ENCODE data around the gene SFSWAP. TPM values are rescaled to one million over a fixed set of nuclear protein-coding genes. Genes with fewer than 3 reads are reported as not detected.

The SFSWAP gene
- total RNA-seq, 4 donors from 2014 or later: 29.9 to 64.7 (median 45.3) TPM

DNA sequence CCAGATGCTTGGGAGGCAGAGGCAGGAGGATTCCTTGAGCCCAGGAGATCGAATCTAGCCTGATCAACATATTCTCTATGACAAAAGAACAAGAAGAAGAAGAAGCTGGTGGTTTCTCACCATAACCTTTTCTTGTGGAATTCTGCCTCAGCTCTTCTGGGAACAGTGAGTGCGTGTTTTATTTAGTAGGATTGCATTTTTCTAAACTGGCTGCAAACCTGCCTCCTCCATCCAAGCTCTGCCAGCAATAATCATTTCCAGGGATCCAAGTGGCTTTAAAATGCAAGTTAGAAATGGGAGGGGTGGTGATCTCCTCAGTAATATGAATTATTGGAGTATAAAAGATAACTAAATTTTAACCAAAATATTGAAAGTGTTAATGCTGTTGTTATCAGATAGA, 71.2 kb downstream of the SFSWAP start:
- TF ChIP-seq, protein P1, sequence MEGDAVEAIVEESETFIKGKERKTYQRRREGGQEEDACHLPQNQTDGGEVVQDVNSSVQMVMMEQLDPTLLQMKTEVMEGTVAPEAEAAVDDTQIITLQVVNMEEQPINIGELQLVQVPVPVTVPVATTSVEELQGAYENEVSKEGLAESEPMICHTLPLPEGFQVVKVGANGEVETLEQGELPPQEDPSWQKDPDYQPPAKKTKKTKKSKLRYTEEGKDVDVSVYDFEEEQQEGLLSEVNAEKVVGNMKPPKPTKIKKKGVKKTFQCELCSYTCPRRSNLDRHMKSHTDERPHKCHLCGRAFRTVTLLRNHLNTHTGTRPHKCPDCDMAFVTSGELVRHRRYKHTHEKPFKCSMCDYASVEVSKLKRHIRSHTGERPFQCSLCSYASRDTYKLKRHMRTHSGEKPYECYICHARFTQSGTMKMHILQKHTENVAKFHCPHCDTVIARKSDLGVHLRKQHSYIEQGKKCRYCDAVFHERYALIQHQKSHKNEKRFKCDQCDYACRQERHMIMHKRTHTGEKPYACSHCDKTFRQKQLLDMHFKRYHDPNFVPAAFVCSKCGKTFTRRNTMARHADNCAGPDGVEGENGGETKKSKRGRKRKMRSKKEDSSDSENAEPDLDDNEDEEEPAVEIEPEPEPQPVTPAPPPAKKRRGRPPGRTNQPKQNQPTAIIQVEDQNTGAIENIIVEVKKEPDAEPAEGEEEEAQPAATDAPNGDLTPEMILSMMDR (IDR thresholded peaks at IDR 0.05): no peak
- ATAC-seq (ENCODE audit: low FRiP score) (no peak), DNase-seq (ENCODE audit: low spot score) (no peak)

DNA sequence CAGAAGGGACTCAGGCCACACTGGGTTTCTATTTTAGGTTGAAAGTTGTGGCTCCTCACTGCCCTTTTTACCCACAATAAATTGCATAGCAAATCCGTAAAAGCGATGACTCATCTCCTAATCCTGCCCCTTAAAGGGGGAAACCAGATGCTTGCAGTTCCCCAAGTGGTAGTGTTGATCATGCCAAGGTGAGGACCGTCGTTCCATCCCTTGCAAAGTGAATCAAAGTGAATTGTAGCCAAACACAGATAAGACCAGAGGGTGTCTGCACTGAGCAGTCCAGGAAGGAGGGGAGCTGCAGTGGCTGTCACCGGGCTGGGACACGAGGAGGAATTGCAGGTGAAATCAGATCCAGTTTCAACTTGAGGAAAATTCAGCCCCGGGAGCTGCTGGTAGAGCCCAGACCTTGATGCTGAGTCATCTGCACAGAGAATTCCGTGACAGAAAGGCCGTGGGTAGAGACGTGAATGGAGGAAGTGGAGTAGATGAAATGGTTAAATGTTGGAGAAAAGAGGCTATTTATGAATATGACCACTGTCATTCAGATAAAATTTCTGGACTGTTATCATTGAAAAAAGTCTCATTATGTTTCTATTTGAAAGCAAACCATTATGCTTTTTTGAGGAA, 73.1 kb downstream of the SFSWAP start:
- ATAC-seq (ENCODE audit: low FRiP score) (no peak), DNase-seq (ENCODE audit: low spot score) (no peak)
- TF ChIP-seq, protein P1 (IDR thresholded peaks at IDR 0.05): no peak

DNA sequence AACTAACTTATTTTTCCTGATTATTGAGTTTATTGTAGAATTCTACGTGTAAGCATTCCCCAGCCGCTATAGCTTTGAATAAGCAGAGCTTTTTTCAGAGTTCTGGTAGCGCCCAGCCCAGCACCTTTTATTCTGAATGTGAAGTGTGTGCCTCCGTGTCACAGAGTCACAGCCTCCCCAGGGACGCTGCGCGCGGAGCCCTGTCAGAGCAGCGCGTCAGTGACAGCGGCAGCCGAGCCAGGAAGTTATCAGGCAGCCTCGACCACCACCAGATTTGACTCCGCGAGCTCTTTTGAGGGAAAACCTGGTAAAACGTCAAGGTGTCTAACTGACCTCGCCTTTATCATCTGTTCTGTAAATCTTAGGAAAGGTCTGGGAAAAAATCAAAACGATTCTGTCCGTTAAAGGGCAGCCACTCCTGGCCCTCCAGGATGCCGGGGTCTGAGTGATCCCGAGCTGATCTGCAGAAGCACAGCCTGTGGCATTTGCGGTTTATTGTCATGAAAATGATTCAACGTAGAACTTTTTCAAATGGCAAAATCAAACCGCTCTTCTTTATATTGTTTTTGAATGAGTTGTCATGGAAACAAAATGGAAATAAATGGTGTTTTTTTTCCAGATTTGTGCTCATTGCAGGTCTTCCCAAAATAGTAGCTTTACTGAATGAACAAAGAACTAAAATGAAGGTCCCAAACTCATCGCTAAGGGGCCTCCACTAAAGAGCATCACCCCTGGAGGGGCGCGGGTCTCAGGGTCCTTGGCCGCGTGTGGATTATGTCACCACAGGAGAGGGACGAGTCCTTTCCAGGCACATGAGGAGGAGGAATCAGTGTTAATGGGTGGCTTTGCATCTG, 74.2 kb downstream of the SFSWAP start:
- TF ChIP-seq, protein P1 (IDR thresholded peaks at IDR 0.05): no peak
- DNase-seq (ENCODE audit: low spot score) (no peak), ATAC-seq (ENCODE audit: low FRiP score) (no peak)

DNA sequence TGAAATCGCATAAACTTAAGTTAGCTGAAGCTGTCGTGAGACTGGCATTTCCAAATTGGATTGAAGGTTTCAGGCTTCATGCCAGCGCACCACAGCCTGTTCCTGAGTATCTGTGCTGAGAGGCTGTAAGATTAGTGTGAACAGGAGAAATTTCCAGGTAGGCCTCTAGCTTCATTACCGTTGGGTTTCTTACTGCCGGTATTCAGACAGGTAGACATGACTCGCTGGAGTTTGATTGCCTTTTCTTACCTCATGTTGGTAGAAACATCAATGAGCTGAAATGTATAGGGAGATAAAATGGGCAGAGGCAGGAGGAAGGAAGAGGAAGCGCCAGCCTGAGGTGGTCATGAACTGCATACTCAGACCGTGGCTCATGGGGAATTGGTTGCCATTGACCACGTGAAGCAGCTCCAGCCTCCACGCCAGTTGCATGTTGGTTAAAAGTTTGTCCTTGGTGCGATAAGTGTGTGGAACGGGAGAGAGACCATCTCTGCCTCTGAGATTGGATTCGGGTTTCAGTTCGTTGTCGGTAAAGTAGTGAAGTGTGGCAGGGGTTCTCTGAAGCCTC, 75.0 kb downstream of the SFSWAP start:
- TF ChIP-seq, protein P1 (IDR thresholded peaks at IDR 0.05): no peak
- ATAC-seq (ENCODE audit: low FRiP score): no peak
- no peak for DNase-seq (ENCODE audit: low spot score)

DNA sequence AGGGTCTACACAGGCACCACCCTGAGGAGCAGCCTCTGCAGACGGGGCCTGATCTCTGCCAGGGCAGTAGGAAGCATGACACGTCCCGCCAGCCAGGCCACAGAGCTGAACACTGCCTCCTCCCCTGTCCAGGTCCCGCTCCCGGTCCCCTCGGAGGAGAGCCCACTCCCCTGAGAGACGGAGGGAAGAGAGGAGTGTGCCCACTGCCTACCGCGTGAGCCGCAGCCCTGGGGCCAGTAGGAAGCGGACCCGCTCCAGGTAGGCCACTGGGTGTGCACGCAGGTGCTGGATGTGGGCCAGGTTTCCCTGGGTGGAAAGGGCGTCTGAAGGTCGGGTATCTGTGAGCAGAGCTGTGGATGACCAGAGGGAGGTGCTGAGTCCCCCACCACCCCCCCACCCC, 75.4 kb downstream of the SFSWAP start:
- ATAC-seq (ENCODE audit: low FRiP score) (no peak), DNase-seq (ENCODE audit: low spot score) (no peak)
- TF ChIP-seq, protein P1 (IDR thresholded peaks at IDR 0.05): no peak

DNA sequence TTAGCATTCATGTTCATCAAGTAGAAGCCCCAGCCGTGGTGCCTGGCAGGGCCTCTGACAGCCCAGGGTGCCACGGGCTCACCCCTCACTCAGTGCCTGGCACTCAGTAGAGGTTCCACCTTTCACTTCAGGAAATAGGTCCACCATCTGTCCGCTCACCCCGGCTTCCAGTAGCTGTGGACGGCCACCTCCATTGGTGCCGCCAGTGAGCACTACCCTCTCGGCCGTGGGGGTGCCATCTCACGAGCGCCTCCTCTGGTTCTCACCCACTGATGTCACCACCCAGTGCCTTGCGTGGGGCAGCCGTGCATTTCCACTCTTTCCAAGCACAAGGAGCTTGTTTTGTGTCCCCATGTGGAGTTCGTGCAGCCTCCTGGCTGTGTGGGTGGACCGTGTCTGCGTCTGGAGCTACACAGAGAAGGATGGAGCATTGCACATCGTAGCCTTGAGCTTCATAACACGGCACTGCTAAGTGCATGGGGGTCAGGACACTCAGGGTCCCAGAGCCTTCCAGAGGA, 76.3 kb downstream of the SFSWAP start:
- ATAC-seq (ENCODE audit: low FRiP score) (no peak), DNase-seq (ENCODE audit: low spot score) (no peak)
- TF ChIP-seq, protein P1 (IDR thresholded peaks at IDR 0.05): no peak
